ENCODE results near the gene KCNIP3. TPM values are rescaled to one million over a fixed set of nuclear protein-coding genes. Genes with fewer than 3 reads are reported as not detected.

The KCNIP3 gene
- polyA plus RNA-seq (2013, experiment 1 of 2), result 0.18 TPM
- polyA plus RNA-seq (2013, experiment 2 of 2), result 0.05 TPM

DNA sequence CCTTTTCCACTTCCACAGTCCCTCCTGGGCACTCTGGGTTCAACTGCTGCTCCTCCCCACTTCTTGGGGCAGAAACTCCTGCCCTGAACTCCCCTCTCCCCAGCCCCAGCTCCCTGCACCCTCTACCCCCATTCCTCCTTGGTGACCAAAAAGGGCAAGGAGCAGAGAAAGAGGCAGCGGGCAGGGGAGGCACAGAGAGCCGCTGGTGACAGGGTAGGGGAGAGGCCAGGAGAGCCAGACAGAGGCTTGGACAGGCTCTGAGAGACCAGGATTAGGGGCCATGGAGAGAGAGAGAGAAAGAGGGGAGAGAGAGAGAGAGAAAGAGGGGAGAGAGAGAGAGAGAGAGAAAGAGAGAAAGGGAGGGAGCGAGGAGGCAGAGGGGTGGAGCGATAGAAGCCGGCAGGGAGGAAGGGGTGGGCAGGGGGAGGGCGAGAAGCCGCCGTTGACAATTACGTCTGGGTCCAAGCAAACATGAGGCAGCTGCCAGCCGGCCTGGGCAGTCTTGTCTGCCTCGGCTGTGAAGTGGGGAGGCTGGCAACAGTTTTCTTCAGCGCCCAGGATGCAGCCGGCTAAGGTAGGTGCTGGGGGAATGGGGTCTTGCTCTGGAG is at the start of gene KCNIP3:
TSS of gene KCNIP3 (plus strand) at position 468 of the 608 bp plus-strand sequence. CDS start at position 560, 92 bp downstream.
- peak within 1 kb of the TSS; percentile 50 for H3K4me2 ChIP-seq (ENCODE audit: low read length, poor library complexity, severe bottlenecking)
- H3K14ac ChIP-seq (ENCODE audit: low read length in 2 of 2), result no peak within 1 kb of the TSS
- H3K27ac ChIP-seq (ENCODE audit: low read length, poor library complexity, severe bottlenecking), result no peak within 1 kb of the TSS
- no peak within 1 kb of the TSS for H4K91ac ChIP-seq (ENCODE audit: low read length)
- H4K8ac ChIP-seq (ENCODE audit: low read length), result no peak within 1 kb of the TSS
- WGBS, result 15% methylated on average over 12 of the region's 13 CpGs
- no peak within 1 kb of the TSS for H2BK15ac ChIP-seq (ENCODE audit: low read depth, poor library complexity, severe bottlenecking)
- H3K9ac ChIP-seq (ENCODE audit: low read length), result no peak within 1 kb of the TSS
- peak within 1 kb of the TSS in 1 of 2 experiments; percentile 41 for H3K4me3 ChIP-seq (ENCODE audit: insufficient read depth in 1 of 2, low read depth in 1 of 2, low read length in 2 of 2)
- H2BK120ac ChIP-seq (ENCODE audit: low read depth, low read length), result no peak within 1 kb of the TSS
- H2AFZ ChIP-seq (ENCODE audit: low read depth, low read length), result no peak within 1 kb of the TSS
- no peak within 1 kb of the TSS for H2BK5ac ChIP-seq (ENCODE audit: low read depth, low read length, poor library complexity, severe bottlenecking)
- no peak within 1 kb of the TSS for H3K4ac ChIP-seq (ENCODE audit: low read depth in 1 of 2, low read length in 2 of 2)
- peaks cover 0 to 12% of the 10 kb centered on the region in 2 experiments for H3K36me3 ChIP-seq (ENCODE audit: control insufficient read depth in 1 of 2, insufficient read depth in 2 of 2, low read depth in 1 of 2, low read length in 2 of 2)
- peaks cover 0 to 54% of the 10 kb centered on the region in 2 experiments for H3K27me3 ChIP-seq (ENCODE audit: control insufficient read depth in 1 of 2, insufficient read depth in 1 of 2, low read length in 2 of 2)
- H3K18ac ChIP-seq (ENCODE audit: low read depth in 1 of 2, low read length in 2 of 2), result no peak within 1 kb of the TSS
- H2AK5ac ChIP-seq (ENCODE audit: low read length, severe bottlenecking), result no peak within 1 kb of the TSS
- DNase-seq, result no peak
- H3K23ac ChIP-seq (ENCODE audit: low read length in 2 of 2), result no peak within 1 kb of the TSS
- no peaks in the 10 kb centered on the region for H3K79me1 ChIP-seq (replicated peaks; ENCODE audit: low read length, poor library complexity, severe bottlenecking)
- H2BK12ac ChIP-seq (ENCODE audit: low read length in 2 of 2), result no peak within 1 kb of the TSS
- peaks cover 42% of the 10 kb centered on the region for H3K4me1 ChIP-seq (ENCODE audit: control insufficient read depth, insufficient read depth, low read depth, low read length)
- H3K9me3 ChIP-seq (ENCODE audit: control insufficient read depth, low read length), result no peaks in the 10 kb centered on the region

DNA sequence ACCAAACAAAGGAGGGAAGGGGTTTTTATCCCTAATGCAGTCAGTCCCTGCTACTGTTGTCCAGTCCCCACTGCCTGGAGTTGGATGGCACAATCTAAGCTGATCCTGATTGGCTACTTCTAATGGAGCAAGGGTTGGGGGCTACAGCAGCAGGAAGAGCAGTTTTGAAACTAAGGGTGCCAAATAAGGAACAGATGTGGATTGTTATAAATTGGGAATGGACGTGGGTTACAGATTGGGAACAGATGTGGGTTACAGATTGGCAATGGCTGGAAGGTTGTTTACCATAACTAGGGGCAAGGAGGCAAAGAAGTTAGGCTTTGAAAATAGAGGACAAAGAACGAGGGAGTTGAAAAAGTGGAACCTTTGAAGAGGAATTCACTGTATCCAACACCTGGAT is 38.9 kb upstream of the KCNIP3 start:
- WGBS, result 22% methylated on average over 2 of the region's 2 CpGs
- DNase-seq, result no peak
- no peak overlapping the region for H4K8ac ChIP-seq (ENCODE audit: low read length)

DNA sequence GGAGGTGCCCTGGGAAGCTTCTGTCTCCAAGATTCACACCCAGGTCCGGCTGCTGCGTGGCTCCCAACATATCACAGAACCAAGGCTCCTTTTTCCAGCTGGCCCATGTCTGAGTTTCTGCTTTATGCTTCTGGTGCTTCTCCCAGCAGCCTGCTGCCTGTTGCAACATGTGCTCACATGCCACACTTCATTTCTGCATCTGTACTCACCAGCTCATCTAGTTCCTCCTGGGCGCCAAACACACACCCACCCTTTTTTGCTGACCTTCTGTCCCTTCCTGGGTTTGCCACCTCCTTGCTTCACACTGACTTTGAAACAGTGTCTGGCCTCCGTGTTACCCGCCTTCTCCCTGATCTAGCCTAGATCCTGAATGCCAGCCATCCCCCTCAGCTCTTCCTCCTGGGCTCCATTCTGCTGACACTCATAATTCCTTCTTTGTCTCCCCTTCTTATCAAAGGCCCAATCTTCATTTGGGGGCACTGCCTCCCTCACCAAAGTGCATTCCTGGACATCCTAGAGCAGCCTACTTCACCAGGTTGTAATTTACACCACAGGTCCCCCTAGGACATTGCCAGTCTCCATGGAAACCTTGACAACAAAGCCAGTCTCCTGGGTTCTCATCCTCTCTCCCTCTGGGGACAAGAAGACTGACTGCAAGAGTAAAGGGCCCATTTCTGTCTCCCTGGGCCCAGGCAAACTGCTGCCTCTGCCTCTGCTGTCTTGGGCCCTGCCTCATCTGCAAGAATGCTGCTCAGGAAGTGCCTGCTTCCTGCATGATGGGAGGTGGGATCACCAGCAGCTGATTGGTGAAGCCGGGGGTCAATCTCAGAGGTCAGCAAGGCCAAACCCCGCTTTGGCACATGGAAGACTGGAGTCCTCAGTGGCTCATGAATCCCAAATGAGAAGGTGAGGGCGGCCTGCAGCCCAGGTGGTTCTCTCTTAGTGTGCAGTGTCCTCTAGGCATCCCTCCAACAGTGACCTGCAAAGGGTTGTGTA is 36.8 kb upstream of the KCNIP3 start:
- H4K8ac ChIP-seq (ENCODE audit: low read length), result no peak overlapping the region
- no peak overlapping the region for H3K4me3 ChIP-seq (ENCODE audit: insufficient read depth in 1 of 2, low read depth in 1 of 2, low read length in 2 of 2)
- H2AK5ac ChIP-seq (ENCODE audit: low read length, severe bottlenecking), result no peak overlapping the region
- no peak overlapping the region for H4K91ac ChIP-seq (ENCODE audit: low read length)
- H3K23ac ChIP-seq (ENCODE audit: low read length in 2 of 2), result no peak overlapping the region
- no peak overlapping the region for H2BK15ac ChIP-seq (ENCODE audit: low read depth, poor library complexity, severe bottlenecking)
- H2BK12ac ChIP-seq (ENCODE audit: low read length in 2 of 2), result no peak overlapping the region
- no peak overlapping the region for H3K4me2 ChIP-seq (ENCODE audit: low read length, poor library complexity, severe bottlenecking)
- H3K27me3 ChIP-seq (ENCODE audit: control insufficient read depth in 1 of 2, insufficient read depth in 1 of 2, low read length in 2 of 2), result peaks cover 0 to 2% of the 10 kb centered on the region in 2 experiments
- H3K4ac ChIP-seq (ENCODE audit: low read depth in 1 of 2, low read length in 2 of 2), result no peak overlapping the region
- no peak overlapping the region for H3K27ac ChIP-seq (ENCODE audit: low read length, poor library complexity, severe bottlenecking)
- H3K18ac ChIP-seq (ENCODE audit: low read depth in 1 of 2, low read length in 2 of 2), result no peak overlapping the region
- H3K79me1 ChIP-seq (replicated peaks; ENCODE audit: low read length, poor library complexity, severe bottlenecking), result no peaks in the 10 kb centered on the region
- H3K9ac ChIP-seq (ENCODE audit: low read length), result no peak overlapping the region
- H3K14ac ChIP-seq (ENCODE audit: low read length in 2 of 2), result no peak overlapping the region
- no peak overlapping the region for H2BK120ac ChIP-seq (ENCODE audit: low read depth, low read length)
- H3K4me1 ChIP-seq (ENCODE audit: control insufficient read depth, insufficient read depth, low read depth, low read length), result no peaks in the 10 kb centered on the region
- H3K36me3 ChIP-seq (ENCODE audit: control insufficient read depth in 1 of 2, insufficient read depth in 2 of 2, low read depth in 1 of 2, low read length in 2 of 2), result no peaks in the 10 kb centered on the region
- H2BK5ac ChIP-seq (ENCODE audit: low read depth, low read length, poor library complexity, severe bottlenecking), result no peak overlapping the region
- no peak for DNase-seq
- H2AFZ ChIP-seq (ENCODE audit: low read depth, low read length), result no peak overlapping the region
- 65% methylated on average over 8 of the region's 8 CpGs for WGBS
- no peaks in the 10 kb centered on the region for H3K9me3 ChIP-seq (ENCODE audit: control insufficient read depth, low read length)

More for the DNA sequence above, 38.9 kb upstream of the KCNIP3 start:
- Histone ChIP-seq H3K27me3 (ENCODE audit: control insufficient read depth in 1 of 2, insufficient read depth in 1 of 2, low read length in 2 of 2) (no peaks in the 10 kb centered on the region), H3K79me1 (replicated peaks; ENCODE audit: low read length, poor library complexity, severe bottlenecking) (no peaks in the 10 kb centered on the region), H3K27ac (ENCODE audit: low read length, poor library complexity, severe bottlenecking) (no peak overlapping the region), H2BK12ac (ENCODE audit: low read length in 2 of 2) (no peak overlapping the region), H2BK120ac (ENCODE audit: low read depth, low read length) (no peak overlapping the region), H3K36me3 (ENCODE audit: control insufficient read depth in 1 of 2, insufficient read depth in 2 of 2, low read depth in 1 of 2, low read length in 2 of 2) (no peaks in the 10 kb centered on the region), H3K4me3 (ENCODE audit: insufficient read depth in 1 of 2, low read depth in 1 of 2, low read length in 2 of 2) (no peak overlapping the region), H3K4ac (ENCODE audit: low read depth in 1 of 2, low read length in 2 of 2) (no peak overlapping the region), H3K9ac (ENCODE audit: low read length) (no peak overlapping the region), H2AFZ (ENCODE audit: low read depth, low read length) (no peak overlapping the region), H3K18ac (ENCODE audit: low read depth in 1 of 2, low read length in 2 of 2) (no peak overlapping the region), H4K91ac (ENCODE audit: low read length) (no peak overlapping the region), H3K4me2 (ENCODE audit: low read length, poor library complexity, severe bottlenecking) (no peak overlapping the region), H3K4me1 (ENCODE audit: control insufficient read depth, insufficient read depth, low read depth, low read length) (no peaks in the 10 kb centered on the region), H3K9me3 (ENCODE audit: control insufficient read depth, low read length) (no peaks in the 10 kb centered on the region), H2BK5ac (ENCODE audit: low read depth, low read length, poor library complexity, severe bottlenecking) (no peak overlapping the region), H2BK15ac (ENCODE audit: low read depth, poor library complexity, severe bottlenecking) (no peak overlapping the region), H3K23ac (ENCODE audit: low read length in 2 of 2) (no peak overlapping the region), H3K14ac (ENCODE audit: low read length in 2 of 2) (no peak overlapping the region), H2AK5ac (ENCODE audit: low read length, severe bottlenecking) (no peak overlapping the region)

DNA sequence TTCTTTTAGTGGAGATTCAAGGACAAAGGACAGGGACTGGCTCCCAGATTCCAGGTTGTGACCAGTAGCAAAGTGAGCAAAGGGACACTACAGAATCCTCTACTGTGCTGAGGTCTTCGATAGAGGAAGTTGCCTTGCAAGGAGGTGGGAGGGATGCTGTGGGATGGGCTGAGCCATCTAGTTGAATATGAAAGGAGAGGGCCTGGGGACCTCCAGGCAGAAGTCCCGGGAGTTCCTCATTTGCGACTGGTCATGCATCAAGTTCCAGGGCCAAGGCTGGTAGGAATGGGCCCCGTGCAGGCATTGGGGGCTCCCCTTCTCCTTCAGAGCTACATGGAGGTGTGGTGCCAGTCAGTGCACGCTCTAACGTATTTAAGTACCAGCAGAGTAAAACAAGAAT is 35.5 kb upstream of the KCNIP3 start:
- H3K9me3 ChIP-seq (ENCODE audit: control insufficient read depth, low read length), result no peaks in the 10 kb centered on the region
- no peak overlapping the region for H3K4ac ChIP-seq (ENCODE audit: low read depth in 1 of 2, low read length in 2 of 2)
- DNase-seq, result no peak
- H3K27me3 ChIP-seq (ENCODE audit: control insufficient read depth in 1 of 2, insufficient read depth in 1 of 2, low read length in 2 of 2), result peaks cover 0 to 7% of the 10 kb centered on the region in 2 experiments
- H2AFZ ChIP-seq (ENCODE audit: low read depth, low read length), result no peak overlapping the region
- H3K14ac ChIP-seq (ENCODE audit: low read length in 2 of 2), result no peak overlapping the region
- 80% methylated on average over 4 of the region's 6 CpGs for WGBS
- no peaks in the 10 kb centered on the region for H3K36me3 ChIP-seq (ENCODE audit: control insufficient read depth in 1 of 2, insufficient read depth in 2 of 2, low read depth in 1 of 2, low read length in 2 of 2)
- no peak overlapping the region for H4K91ac ChIP-seq (ENCODE audit: low read length)
- H3K9ac ChIP-seq (ENCODE audit: low read length), result no peak overlapping the region
- no peak overlapping the region for H2BK12ac ChIP-seq (ENCODE audit: low read length in 2 of 2)
- H3K4me1 ChIP-seq (ENCODE audit: control insufficient read depth, insufficient read depth, low read depth, low read length), result no peaks in the 10 kb centered on the region
- no peak overlapping the region for H2BK15ac ChIP-seq (ENCODE audit: low read depth, poor library complexity, severe bottlenecking)
- no peak overlapping the region for H3K18ac ChIP-seq (ENCODE audit: low read depth in 1 of 2, low read length in 2 of 2)
- no peak overlapping the region for H2BK120ac ChIP-seq (ENCODE audit: low read depth, low read length)
- H2AK5ac ChIP-seq (ENCODE audit: low read length, severe bottlenecking), result no peak overlapping the region
- H3K23ac ChIP-seq (ENCODE audit: low read length in 2 of 2), result no peak overlapping the region
- H3K4me2 ChIP-seq (ENCODE audit: low read length, poor library complexity, severe bottlenecking), result no peak overlapping the region
- H3K27ac ChIP-seq (ENCODE audit: low read length, poor library complexity, severe bottlenecking), result no peak overlapping the region
- no peak overlapping the region for H4K8ac ChIP-seq (ENCODE audit: low read length)
- no peaks in the 10 kb centered on the region for H3K79me1 ChIP-seq (replicated peaks; ENCODE audit: low read length, poor library complexity, severe bottlenecking)
- H2BK5ac ChIP-seq (ENCODE audit: low read depth, low read length, poor library complexity, severe bottlenecking), result no peak overlapping the region
- H3K4me3 ChIP-seq (ENCODE audit: insufficient read depth in 1 of 2, low read depth in 1 of 2, low read length in 2 of 2), result no peak overlapping the region
